Measurements from ENCODE around the gene AP1M2.
"Not testable (repeated sequence)": the region's sequence is repeated elsewhere in the genome, so short reads cannot be mapped to it uniquely, and the experiment has no call there.

DNA sequence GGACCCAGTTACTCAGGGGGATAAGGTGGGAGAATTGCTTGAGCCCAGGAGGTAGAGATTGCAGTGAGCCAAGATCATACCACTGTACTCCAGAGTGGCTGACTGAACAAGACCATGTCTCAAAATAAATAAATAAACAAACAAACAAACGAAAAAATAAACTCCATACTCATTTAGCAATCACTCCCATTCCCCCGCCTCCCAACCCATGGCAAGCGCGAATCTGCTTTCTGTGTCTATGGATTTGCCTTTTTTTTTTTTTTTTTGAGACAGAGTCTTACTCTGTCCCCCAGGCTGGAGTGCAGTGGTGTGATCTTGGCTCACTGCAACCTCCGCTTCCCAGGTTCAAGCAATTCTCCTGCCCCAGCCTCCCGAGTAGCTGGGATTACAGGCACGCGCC lies 60.2 kb downstream of the AP1M2 start:
- TF ChIP-seq, protein P1, sequence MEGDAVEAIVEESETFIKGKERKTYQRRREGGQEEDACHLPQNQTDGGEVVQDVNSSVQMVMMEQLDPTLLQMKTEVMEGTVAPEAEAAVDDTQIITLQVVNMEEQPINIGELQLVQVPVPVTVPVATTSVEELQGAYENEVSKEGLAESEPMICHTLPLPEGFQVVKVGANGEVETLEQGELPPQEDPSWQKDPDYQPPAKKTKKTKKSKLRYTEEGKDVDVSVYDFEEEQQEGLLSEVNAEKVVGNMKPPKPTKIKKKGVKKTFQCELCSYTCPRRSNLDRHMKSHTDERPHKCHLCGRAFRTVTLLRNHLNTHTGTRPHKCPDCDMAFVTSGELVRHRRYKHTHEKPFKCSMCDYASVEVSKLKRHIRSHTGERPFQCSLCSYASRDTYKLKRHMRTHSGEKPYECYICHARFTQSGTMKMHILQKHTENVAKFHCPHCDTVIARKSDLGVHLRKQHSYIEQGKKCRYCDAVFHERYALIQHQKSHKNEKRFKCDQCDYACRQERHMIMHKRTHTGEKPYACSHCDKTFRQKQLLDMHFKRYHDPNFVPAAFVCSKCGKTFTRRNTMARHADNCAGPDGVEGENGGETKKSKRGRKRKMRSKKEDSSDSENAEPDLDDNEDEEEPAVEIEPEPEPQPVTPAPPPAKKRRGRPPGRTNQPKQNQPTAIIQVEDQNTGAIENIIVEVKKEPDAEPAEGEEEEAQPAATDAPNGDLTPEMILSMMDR (IDR thresholded peaks at IDR 0.05) = not testable (repeated sequence)
- not testable (repeated sequence) for TF ChIP-seq POLR2AphosphoS5, EP300 (IDR thresholded peaks at IDR 0.05)
